HepG2 (cell line): ENCODE measurements around the gene IGDCC3. TPM values are rescaled to one million over a fixed set of nuclear protein-coding genes. Genes with fewer than 3 reads are reported as not detected.

Experiments
- AGO1 ChIP-seq: fragments of 200-400 bp; formaldehyde crosslinking; IDR thresholded peaks from 2 replicates; pipeline ENCODE4 v1.6.1; 2017; ENCODE audit warnings: mild to moderate bottlenecking, low read depth, low read length, moderate library complexity; ENCODE audit not compliant: poor library complexity, severe bottlenecking
- ARID2 ChIP-seq: sonication (generic); formaldehyde crosslinking; IDR thresholded peaks from 2 replicates; pipeline ENCODE4 v1.8.1; 2022; ENCODE audit warnings: mild to moderate bottlenecking, missing genetic modification reagents, borderline replicate concordance
- CBFB ChIP-seq: sonication (generic); formaldehyde crosslinking; IDR thresholded peaks from 2 replicates; pipeline ENCODE4 v1.4.0; 2020; ENCODE audit warnings: missing genetic modification reagents
- FOXA3 ChIP-seq: IDR thresholded peaks from 2 replicates; pipeline ENCODE4 v1.6.1; 2016; ENCODE audit warnings: missing genetic modification reagents, missing compliant biosample characterization
- GRHL1 ChIP-seq: sonication (generic); formaldehyde crosslinking; conservative IDR thresholded peaks from 2 replicates; pipeline ENCODE4 v1.8.0; 2022; ENCODE audit warnings: missing genetic modification reagents
- HDAC2 ChIP-seq: sonication (generic); formaldehyde crosslinking; IDR thresholded peaks from 2 replicates; pipeline ENCODE4 v1.4.0; 2020; ENCODE audit warnings: missing genetic modification reagents
- HINFP ChIP-seq: sonication (generic); formaldehyde crosslinking; IDR thresholded peaks from 2 replicates; pipeline ENCODE4 v1.4.0; 2020; ENCODE audit warnings: low read depth, mild to moderate bottlenecking, missing genetic modification reagents
- KAT8 ChIP-seq: IDR thresholded peaks from 2 replicates; pipeline ENCODE4 v1.6.1; 2016; ENCODE audit warnings: missing genetic modification reagents, missing compliant biosample characterization
- KMT2B ChIP-seq: IDR thresholded peaks from 2 replicates; pipeline ENCODE4 v1.6.1; 2016; ENCODE audit warnings: missing genetic modification reagents, missing compliant biosample characterization
- LBX2 ChIP-seq: sonication (generic); formaldehyde crosslinking; IDR thresholded peaks from 2 replicates; pipeline ENCODE4 v1.5.0; 2020; ENCODE audit warnings: missing genetic modification reagents, mild to moderate bottlenecking, borderline replicate concordance
- MAZ ChIP-seq, 2 experiments: sonication (generic) in 1 of 2; formaldehyde crosslinking in 1 of 2; IDR thresholded peaks; 2 replicates each; pipeline versions ENCODE4 v1.5.0 to v1.6.1; 2012 to 2020; ENCODE audit warnings: low read depth in 2 of 2, mild to moderate bottlenecking in 2 of 2, borderline replicate concordance in 1 of 2, improper control_type of control experiment in 1 of 2, low read length in 1 of 2, missing genetic modification reagents in 1 of 2, moderate library complexity in 1 of 2
- NR2C2 ChIP-seq: sonication (generic); formaldehyde crosslinking; IDR thresholded peaks from 2 replicates; pipeline ENCODE4 v1.4.0; 2020; ENCODE audit warnings: missing genetic modification reagents, mild to moderate bottlenecking, moderate library complexity, borderline replicate concordance
- RBM39 ChIP-seq: fragments of 200-400 bp; formaldehyde crosslinking; IDR thresholded peaks from one replicate; pipeline ENCODE4 v1.6.1; 2018; ENCODE audit warnings: antibody characterized with exemption, mild to moderate bottlenecking, low read depth, low read length; ENCODE audit not compliant: poor library complexity, severe bottlenecking
- RELA ChIP-seq: sonication (generic); formaldehyde crosslinking; IDR thresholded peaks from 2 replicates; pipeline ENCODE4 v1.4.0; 2020; ENCODE audit warnings: missing genetic modification reagents
- SALL1 ChIP-seq: sonication (generic); formaldehyde crosslinking; IDR thresholded peaks from 2 replicates; pipeline ENCODE4 v1.8.0; 2022; ENCODE audit warnings: mild to moderate bottlenecking, missing genetic modification reagents
- SALL2 ChIP-seq: sonication (generic); formaldehyde crosslinking; IDR thresholded peaks from 2 replicates; pipeline ENCODE4 v1.8.1; 2023; ENCODE audit warnings: mild to moderate bottlenecking, missing genetic modification reagents, inconsistent platforms
- SETDB1 ChIP-seq: sonication (generic); formaldehyde crosslinking; IDR thresholded peaks from 2 replicates; pipeline ENCODE4 v1.5.1; 2020; ENCODE audit warnings: missing genetic modification reagents, mild to moderate bottlenecking, borderline replicate concordance
- SNAPC2 ChIP-seq: sonication (generic); formaldehyde crosslinking; IDR thresholded peaks from 2 replicates; pipeline ENCODE4 v1.8.1; 2022; ENCODE audit warnings: mild to moderate bottlenecking, missing genetic modification reagents
- TBP ChIP-seq: sonication (generic); formaldehyde crosslinking; IDR thresholded peaks from 2 replicates; pipeline ENCODE4 v1.5.0; 2020; ENCODE audit warnings: missing genetic modification reagents
- ZFP37 ChIP-seq: sonication (generic); formaldehyde crosslinking; IDR thresholded peaks from 2 replicates; pipeline ENCODE4 v1.4.0; 2020; ENCODE audit warnings: missing genetic modification reagents, borderline replicate concordance
- ZNF292 ChIP-seq: sonication (generic); formaldehyde crosslinking; IDR thresholded peaks from 2 replicates; pipeline ENCODE4 v1.8.1; 2022; ENCODE audit warnings: mild to moderate bottlenecking, low read depth, missing genetic modification reagents, borderline replicate concordance
- ZNF567 ChIP-seq: sonication (generic); formaldehyde crosslinking; IDR thresholded peaks from 2 replicates; pipeline ENCODE4 v1.8.1; 2023; ENCODE audit warnings: mild to moderate bottlenecking, missing genetic modification reagents, borderline replicate concordance
- ZNF580 ChIP-seq: IDR thresholded peaks from 2 replicates; pipeline ENCODE4 v1.6.1; 2016; ENCODE audit warnings: low read depth, borderline replicate concordance
- ZNF678 ChIP-seq: sonication (generic); formaldehyde crosslinking; IDR thresholded peaks from 2 replicates; pipeline ENCODE4 v1.4.0; 2020; ENCODE audit warnings: mild to moderate bottlenecking, missing genetic modification reagents
- polyA plus RNA-seq, 8 experiments: library from polyadenylated mRNA; depleted of rRNA in 3 of 8; stranded (reverse) in 7 of 8; unstranded in 1 of 8; fragments of >200 nt; fragmentation: Illumina TruSeq in 4 of 8; extraction: Trizol in 4 of 8; gene quantifications; 2 replicates each; pipeline versions ENCODE4 v1.2.1 to v1.2.3, GENCODE V29; 2011 to 2016; ENCODE audit warnings: low read depth in 4 of 8, missing spikeins in 1 of 8, mixed read lengths in 1 of 8; ENCODE audit not compliant: insufficient read depth in 1 of 8
- total RNA-seq, 5 experiments: library from RNA; depleted of rRNA; stranded (reverse); fragments of >200 nt; fragmentation: Illumina TruSeq; extraction: Trizol; gene quantifications; 2 replicates each; pipeline ENCODE4 v1.2.3, GENCODE V29; 2016; ENCODE audit warnings: low read depth in 1 of 5

Gene IGDCC3
- total and polyA plus RNA-seq, 2 of the 13 experiments (the other 11 are each of a cell fraction or from before 2014, with no cell fraction given), result 30.1 to 51.8 TPM

- TF ChIP-seq AGO1 (peak; percentile 33), GRHL1 (CRISPR knock-in tag) (no peak), ZNF678 (CRISPR knock-in tag) (no peak), ARID2 (CRISPR knock-in tag) (0 out of 2 replicates have a peak, but pooled peaks have one; percentile 52), RBM39 (peak; percentile 15), FOXA3 (CRISPR knock-in tag) (no peak), SETDB1 (CRISPR knock-in tag) (no peak), SALL2 (CRISPR knock-in tag) (0 out of 2 replicates have a peak, but pooled peaks have one; percentile 33), HINFP (CRISPR knock-in tag) (peak; percentile 97), KMT2B (CRISPR knock-in tag) (peak; percentile 14; the same call in 1 of the 2 replicates), RELA (CRISPR knock-in tag) (0 out of 2 replicates have a peak, but pooled peaks have one; percentile 8), ZNF580 (CRISPR knock-in tag) (peak; percentile 47; the same call in 1 of the 2 replicates), NR2C2 (CRISPR knock-in tag) (peak; percentile 35; the same call in 1 of the 2 replicates), CBFB (CRISPR knock-in tag) (peak; percentile 21; the same call in 1 of the 2 replicates), TBP (CRISPR knock-in tag) (no peak), KAT8 (CRISPR knock-in tag) (peak; percentile 43), ZNF292 (peak; percentile 42), SNAPC2 (CRISPR knock-in tag) (0 out of 2 replicates have a peak, but pooled peaks have one; percentile 52), MAZ (IDR thresholded peaks at IDR 0.05; ENCODE audit: borderline replicate concordance, low read depth, low read length) (peak; percentile 62; the same call in 1 of the 2 replicates), MAZ (CRISPR knock-in tag; IDR thresholded peaks at IDR 0.05; ENCODE audit: low read depth) (peak; percentile 77; the same call in 1 of the 2 replicates), LBX2 (CRISPR knock-in tag) (0 out of 2 replicates have a peak, but pooled peaks have one; percentile 3), HDAC2 (peak; percentile 56; the same call in 1 of the 2 replicates), ZFP37 (no peak), ZNF567 (CRISPR knock-in tag) (0 out of 2 replicates have a peak, but pooled peaks have one; percentile 40), SALL1 (CRISPR knock-in tag) (peak; percentile 66)
These were observed 7.4 kb upstream of the IGDCC3 start (continued) for GRCh38 chr15:65384895-65385869.
